ENCODE measurements around the gene CENPP.
A peak's percentile ranks its signal among the peaks of the same experiment; 100 is the strongest.

DNA sequence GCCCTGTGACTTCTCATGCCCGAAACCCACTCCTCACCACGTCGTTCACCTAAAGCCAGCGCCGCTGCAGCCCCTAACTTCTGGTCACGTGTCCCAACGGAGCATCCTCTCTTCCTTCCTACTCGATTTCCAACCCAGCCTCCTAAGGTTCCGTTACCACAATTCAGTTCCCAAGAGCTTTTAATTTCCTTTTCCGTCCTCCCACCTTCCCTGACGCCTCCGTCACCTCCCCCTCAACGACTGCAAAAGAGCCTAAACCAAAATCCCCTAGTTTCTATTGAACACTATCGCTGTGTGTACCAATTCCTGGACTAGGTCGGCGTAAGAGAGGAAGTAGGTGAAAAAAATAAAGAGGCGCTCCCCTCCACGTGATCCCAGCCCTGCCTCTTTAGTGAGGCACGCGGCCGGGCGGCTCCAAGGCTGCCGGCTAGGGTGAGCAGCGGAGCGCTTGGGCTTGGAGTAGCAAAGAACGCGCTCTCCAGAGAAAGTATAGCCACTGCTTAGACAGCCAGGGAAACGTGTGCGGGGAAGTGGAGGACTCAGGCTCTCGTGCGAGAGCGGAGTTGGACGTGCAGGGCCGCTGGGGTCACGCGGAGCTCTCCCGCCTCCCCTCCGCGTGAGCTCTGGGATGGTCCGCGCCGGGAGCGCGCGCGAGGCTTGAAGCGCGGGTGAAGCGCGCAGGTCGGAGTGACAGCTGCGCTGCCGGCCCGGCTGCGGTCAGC, at the start of gene CENPP, which contains the start of gene NOL8:
- TF ChIP-seq, protein P1, sequence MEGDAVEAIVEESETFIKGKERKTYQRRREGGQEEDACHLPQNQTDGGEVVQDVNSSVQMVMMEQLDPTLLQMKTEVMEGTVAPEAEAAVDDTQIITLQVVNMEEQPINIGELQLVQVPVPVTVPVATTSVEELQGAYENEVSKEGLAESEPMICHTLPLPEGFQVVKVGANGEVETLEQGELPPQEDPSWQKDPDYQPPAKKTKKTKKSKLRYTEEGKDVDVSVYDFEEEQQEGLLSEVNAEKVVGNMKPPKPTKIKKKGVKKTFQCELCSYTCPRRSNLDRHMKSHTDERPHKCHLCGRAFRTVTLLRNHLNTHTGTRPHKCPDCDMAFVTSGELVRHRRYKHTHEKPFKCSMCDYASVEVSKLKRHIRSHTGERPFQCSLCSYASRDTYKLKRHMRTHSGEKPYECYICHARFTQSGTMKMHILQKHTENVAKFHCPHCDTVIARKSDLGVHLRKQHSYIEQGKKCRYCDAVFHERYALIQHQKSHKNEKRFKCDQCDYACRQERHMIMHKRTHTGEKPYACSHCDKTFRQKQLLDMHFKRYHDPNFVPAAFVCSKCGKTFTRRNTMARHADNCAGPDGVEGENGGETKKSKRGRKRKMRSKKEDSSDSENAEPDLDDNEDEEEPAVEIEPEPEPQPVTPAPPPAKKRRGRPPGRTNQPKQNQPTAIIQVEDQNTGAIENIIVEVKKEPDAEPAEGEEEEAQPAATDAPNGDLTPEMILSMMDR (IDR thresholded peaks at IDR 0.05), result peak in 1 of 7 experiments; percentile 12
- peak in 2 of 3 donors; percentile 52 to 63 for TF ChIP-seq POLR2A (IDR thresholded peaks at IDR 0.05)

Data from body of pancreas (tissue), 4 donors.